Stimulated activated naive CD4-positive, alpha-beta T cell (primary cell): ENCODE data around the gene LDHD.

Experiments used
- DNase-seq, 6 experiments: peaks; one replicate each; lab custom pipeline; 2025; lab: John Stamatoyannopoulos, UW

The LDHD gene

DNA sequence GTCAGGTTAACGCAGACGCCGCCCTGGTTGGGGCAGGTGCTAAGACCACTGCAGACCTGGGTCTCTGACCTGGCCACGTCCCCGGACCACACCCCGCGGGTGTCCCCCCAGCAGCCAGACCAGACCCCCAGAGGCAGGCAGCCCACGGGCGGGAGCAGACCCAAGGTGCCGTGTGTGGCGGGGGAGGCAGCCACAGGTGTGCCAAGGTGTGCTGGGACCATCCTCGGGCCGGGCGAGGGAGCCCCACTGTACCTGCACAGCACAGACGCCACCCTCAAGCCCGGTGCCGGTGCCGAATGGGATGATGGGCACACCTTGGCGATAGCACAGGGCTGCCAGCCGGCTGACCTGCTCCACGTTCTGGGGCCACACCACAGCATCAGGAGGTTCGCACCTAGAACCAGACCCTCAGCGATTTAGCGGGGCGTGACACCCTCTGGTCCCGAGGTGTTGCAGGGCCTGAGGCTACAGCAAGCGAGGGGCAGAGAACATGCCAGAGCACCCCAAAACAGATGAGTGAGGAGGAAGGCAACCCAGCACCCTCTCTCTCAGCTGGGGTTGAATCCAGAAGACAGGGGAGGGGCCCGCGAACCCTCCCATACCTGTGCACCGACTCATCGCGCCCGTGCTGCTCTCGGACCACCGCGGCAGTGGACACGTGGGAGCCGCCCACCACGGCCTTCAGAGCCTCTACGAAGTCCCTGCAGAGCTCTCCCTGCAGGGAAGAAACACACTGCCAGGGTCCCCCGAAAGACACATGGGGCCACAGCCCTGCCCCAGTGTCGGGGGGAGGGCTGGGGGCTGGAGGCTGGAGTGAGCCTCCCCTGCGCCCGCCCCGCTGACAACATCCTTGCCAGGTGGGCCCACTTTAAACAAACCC lies 1.4 kb downstream of the LDHD start:
- DNase-seq = no peak

DNA sequence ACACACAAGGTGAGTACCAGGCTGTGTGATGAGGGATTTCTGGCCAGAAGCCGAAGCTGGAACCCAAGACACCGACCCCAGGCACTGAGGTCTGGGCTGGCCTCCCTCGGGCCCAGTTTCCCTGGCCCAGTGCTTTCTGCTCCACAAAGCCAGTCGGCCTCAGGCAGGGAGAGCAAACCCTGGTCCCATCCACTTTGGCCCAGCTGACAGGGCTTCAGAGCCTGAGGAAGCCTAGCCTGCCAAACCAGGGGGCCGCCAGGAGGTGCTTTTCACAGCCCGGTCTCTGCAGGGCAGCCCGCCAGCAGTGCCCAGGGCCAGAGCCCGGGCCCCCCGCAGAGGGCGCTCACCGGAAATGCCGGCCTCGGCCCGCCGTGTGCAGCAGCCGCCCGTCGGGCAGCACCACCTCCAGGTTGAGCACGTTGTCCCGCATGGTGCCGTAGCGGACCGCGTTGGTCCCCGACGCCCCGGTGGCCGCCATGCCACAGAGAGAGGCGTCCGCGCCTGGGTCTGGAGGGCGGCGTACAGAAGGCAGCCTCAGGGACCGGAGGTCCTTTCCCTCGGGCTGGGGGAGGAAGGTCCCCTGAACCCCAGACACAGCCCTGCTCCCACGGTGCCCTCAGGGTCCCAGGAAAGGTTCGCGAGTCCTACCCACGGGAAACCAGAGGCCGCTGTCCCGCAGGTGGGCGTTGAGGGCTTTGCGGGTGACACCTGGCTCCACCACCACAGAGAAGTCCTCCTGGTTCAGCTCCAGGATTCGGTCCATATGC lies 2.2 kb downstream of the LDHD start:
- no peak for DNase-seq

DNA sequence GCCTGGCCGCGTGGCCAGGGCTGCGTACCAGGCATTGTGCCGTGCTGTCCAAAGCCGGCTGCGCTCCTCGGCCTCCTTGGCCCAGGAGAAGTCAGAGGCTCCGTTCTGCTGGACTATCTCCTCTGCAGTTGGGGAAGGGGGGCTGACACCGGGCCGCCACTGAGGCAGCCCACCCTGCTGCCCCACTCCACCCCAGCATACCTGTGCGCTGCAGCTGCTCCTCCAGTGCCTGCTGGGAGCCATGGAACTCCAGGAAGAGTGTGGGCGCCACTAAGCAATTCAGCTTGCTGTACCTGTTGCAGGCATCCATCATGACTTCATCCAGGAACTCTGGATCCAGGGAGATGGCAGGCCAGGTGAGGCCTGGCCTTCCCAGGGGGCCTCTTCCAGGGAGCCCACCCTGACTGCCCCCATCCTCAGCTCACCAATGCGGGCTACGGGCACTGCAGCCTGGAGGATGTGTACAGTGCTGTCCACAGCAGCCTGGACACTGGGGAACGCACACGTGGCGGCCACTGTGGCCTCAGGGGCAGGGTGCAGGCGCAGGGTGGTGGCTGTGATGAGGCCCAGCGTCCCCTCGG lies 2.9 kb downstream of the LDHD start:
- no peak for DNase-seq

DNA sequence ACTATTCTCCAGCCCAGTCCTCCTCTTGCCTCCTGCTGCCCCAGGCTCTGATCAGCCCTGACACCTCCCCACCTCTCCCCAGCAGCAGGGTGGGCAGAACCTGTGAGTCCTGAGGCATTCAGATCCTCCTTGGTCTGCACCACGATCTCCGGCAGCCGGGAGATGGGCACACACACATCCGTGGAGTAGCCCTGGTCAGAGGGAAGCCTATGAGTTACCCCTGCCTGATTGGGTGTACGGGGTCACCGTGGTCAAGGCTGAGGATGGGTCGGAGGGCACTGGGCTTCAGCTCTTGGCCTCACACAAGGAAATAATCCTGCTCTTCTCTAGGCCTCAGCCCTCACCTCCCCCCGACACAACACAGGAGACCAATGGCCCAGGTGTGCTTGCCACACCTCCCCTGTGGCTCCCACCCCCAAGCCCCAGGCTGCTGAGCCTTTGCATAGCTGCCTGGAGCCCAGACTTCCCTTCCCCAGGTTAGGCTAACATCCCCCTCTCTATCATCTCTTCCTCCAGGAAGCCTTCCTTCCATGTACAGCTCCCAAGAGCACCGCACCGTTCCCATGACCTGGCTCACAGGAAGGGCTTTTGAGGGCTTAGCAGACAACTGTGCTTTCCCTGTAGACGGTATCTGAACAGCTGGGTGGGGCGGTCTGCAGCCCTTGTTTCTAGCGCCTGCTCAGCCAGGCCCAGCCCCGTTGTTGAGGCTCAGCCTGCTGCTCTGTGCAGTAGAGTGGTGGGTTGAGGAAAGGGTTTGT lies 3.7 kb downstream of the LDHD start:
- DNase-seq = no peak

DNA sequence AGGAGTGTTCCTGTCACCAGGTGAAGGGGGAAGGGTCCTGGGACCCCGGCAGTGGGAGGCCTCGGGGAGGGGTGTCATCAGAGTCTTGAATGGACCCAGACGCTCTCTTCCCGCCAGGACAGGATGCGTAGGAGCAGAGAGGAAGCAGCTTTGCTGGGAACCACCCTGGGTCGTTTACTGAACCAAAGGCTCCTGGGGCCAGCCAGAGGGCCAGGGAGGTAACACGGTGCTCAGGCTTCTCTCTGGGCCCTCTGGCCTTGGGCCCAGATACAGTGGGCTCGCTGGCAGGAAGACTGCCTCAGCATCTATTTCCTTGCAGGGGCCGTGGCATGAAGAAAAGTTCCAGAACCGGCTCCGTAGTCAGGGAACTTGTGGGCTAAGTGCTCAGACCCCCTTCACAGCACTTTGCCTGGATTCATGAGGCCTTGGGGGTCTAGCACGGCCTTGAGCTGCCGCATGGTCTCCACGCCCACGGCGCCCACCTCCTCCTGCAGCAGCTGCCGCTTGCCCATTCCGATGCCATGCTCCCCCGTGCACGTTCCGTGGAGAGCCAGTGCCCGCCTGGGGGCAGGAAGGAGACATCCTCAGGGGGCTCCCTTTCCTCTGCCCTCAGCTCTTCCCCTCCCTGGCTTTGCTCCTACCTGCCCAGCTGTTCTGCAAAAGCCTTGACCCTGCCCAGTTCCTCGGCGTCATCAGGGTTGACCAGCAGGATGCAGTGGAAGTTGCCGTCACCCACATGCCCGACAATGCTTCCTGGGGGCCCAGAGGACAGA lies 4.4 kb downstream of the LDHD start:
- no peak for DNase-seq

DNA sequence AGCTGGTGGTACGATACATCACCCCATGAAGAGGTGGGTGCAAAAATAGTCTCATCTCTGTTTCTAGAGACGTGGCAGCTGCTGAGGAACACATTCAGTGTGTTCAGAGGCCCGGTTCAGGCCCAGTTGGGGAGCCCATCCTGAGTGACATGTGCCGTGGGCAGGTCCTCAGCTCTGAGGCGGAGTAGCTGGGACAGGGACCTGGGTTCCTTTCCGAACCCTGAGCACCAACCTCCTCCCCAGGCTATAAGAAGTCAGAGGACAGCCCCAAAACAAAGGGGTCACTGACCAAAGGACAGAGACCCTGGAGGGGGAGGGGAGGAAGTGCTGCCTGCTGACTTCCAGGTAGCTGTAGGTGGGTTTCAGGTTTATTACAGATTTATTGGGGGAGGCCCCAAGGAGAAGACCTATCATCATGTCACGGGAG lies 5.1 kb downstream of the LDHD start:
- DNase-seq = no peak

DNA sequence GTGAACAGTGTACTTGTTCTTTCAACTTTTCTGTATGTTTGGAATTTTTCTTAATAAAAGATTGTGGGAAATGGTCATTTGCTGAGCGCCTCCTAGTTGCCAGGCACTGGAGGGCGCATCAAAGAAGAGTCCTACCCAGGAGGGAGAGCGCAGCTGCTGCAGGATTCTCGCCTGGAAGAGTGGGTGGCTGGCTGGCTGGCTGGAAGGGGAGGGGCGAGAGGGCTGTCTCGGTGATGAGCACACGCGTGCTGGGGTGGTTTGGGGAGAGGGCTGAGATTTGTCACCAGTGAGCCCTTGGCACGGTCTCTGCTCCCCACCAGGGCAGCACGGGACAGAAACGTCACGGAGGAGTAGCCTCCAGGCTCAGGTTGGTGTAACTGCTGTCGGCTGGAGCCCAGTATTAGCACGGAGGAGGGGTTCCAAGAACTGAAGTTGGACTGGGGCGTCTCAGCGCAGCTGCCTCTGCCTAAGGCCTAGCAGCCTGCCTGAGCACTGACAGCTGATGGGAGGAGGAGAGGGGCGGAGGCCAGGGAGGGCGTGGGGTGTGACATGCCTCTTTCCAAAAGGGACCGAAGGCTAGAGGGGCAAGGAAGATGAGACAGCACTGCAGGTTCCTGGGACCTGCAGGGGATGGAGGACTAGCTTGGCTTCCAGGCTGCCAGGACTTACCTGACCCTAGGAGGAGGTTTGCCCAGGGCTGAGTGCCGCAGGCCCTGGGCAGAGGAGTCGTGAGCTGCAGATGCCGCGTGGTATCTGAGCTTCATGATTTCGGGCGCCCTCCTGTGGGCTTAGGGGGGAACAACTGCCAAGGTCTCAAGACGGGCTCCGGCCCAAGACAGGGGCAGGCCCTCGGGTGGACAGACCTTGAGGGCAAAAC lies 5.7 kb downstream of the LDHD start:
- DNase-seq = peak; percentile 47 to 87 (median 66)

DNA sequence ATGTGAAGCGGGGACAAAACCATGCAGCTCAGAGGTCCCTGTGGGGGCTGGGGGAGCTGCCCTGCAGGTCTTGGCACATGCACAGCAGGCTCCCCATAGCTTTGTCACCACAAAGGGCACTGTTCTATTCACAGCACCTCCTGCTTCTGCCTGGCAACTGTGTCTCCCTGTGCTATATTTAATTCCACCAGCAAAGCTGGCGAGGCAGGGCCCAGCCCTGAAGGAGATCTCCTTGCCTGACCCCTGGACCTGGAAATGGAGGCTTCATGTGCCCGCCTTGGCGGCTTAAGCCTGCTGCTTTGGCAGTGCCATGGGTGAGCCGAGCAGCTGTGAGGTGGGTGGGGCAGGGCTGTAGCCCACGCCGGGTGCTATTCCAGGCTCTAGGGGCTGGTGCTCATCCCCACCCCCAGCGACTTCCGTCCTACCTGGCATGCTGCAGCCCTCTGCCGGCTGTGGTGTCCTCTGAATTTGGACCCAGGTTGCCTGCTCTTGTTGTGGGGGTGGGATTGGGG lies 6.8 kb downstream of the LDHD start:
- DNase-seq = no peak

DNA sequence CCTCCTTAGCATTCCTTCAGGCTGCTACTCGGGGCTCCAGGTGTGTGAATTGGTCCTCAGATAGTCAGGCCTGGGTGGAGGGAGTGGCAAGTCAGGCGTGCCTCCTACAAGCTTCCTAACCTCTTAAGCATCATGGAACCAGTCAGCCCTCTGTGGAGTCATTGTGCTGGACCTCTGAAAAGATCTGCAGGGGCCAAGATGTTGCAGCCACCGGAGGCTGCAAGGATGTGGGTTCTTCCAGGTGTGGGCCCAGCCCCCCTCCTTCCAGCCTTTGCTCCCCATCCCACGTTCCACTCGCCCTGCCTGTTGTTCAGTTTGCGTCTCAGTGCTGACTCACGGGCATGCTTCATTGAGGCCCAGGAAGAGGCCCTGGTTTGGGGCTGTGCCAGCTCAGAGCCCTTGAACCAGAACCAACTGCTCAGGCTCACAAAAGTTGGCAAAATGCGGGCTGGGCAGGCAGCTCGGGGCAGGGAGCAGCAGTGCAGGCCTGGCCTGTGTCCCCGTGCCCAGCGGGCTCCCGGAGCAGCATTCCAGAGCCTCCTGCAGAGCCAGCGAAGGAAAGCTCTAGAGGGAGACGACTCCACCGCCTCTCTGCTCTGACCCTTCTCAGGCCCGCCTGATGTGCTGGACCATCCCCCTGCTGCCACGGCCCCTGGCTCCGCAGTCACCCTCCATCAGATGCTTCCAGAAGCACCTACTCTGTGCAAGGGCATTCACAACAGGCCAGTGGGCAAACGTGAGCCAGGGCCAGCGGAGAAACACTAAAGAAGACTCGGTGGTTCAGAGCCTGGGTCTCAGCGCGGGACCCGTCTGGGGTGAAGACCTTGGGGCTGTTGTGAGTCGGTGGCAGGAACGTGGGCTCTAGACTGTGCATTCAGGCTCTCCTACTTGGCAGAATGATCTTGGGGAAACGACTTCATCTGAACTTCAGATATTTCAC lies 7.5 kb downstream of the LDHD start:
- DNase-seq = peak; percentile 14 to 48 (median 24)

DNA sequence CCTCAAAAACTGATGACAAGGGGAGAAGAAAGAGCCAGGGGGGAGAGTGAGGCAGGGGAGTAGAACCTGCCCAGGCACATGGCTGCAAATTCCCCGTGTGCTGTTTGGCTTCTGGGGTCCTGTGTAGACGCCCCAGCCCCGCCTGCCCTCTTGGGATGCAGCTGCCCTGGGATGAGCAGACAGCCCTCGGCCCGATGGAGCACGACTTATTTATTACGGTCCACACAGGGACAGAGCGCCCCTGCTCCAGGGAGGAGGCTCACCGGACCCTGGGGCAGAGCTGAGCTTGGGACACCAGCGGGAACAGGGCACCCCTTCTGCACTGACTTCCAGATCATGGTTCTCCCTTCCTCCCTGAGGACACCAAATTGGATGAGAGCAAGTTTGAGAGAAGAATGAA lies 9.1 kb downstream of the LDHD start:
- no peak for DNase-seq

DNA sequence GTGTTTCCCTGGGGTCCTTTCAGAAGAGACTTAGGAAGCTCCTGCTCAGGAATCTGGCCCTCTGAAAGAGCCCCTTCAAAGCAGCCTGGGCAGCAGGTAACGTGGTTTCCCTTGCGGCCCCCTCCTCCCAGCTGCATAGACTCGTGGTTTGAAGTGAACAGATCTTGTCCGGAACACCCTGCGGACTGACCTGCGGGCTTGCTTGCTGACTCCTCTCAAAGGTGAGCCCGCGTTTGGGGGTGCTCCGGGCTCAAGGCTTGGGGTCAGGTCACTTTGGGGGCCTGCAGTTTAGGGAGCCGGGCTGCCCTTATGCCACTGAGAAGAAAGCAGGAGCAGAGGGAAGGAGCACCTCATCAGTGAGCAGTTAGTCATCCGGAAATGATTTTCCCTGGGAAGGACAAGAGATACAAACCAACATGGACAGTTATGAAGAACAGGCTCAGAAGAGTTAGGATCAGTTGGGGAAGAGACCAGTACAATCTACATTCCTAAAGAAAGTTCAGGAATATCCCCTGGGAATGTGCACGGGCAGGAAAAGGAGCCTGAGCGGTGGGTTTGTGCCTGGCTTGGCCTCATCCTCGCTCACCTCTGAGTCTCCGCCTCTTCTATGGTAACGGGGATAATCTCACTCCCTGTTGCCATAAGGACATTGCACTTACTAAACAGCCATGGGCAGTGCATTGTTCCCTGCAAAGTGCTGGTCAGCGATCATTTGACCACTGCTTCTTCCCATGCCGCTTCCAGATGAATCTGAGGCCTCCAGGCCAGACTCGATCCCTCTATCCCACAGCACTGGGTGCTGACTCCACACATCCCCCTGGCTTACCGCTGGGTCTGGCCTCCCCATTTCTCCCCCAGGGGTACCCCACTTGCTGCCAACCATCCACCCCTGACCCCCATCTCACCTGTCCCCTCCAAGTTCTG lies 10.0 kb downstream of the LDHD start:
- no peak for DNase-seq

DNA sequence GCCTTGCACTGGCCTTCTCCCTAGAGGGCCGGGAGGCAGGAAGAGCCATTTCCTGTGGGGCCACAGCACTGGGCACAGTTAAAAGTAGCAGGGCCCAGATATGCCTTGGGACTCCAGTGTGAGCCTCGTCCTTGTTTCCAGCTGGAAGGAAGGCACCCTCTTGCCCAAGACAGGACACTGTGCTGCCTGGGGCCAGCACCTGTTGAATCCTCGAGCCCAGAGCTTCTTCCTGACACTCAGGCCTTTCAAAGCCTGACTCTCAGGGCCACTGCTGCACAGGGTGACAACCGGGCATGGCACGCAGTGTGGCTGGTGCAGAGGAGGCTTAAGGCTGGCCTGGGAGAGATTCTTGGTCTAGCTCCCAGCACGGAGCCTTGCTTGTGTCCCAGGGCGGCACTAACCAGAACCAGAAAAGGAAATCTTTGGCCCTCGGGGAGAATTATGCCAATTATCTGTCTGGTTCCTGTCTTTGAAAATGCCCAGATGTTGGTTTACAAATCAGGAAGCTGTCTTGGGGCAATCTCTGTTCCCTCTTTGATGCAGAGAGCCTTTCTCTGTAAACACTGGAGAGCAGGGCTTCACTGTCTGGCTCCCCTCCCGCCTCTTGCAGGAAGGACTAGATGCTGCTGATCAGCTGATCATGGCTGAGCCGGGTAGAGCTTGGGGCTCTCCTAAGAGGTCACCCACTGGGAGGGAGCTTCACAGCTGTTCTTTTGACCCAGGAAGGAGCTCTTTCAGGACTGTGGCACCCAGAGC lies 11.1 kb downstream of the LDHD start:
- no peak for DNase-seq

DNA sequence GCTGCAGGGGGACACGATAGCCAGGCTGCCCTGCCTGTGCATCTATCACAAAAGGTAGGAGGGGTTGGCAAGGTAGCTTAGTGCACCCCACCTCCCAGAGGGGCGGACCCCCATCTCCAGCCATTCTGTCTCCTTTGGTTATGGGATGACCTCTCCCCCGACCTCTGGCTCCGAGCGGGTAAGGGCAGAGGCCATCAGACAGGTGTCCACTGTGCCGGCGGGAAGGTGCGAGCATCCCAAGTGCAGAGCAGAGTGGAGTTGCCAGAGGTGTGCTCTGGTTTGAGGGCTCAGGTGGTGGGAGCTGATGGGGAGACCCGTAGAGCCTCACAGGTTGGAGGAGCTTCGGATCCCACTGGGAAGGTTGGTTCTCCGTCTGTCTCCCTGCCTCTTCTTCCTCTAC lies 11.7 kb downstream of the LDHD start:
- no peak for DNase-seq

DNA sequence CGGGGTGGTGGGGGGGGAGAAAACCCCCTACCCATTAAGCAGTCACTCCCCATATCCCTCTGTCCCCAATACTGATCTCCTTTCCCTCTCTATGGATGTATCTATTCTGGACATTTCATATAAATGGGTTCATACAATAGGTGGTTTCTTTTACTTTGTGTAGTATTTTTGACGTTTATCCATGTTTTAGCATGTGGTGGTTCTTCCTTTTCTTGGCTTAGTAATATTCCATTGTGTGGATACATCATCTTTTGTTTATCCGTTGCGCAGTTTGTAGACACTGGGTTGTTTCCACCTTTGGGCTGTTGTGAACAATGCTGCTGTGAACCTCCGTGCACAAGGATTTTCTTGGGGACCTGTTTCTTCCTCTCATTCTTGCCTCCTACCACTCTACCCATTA lies 12.6 kb downstream of the LDHD start:
- DNase-seq = no peak

DNA sequence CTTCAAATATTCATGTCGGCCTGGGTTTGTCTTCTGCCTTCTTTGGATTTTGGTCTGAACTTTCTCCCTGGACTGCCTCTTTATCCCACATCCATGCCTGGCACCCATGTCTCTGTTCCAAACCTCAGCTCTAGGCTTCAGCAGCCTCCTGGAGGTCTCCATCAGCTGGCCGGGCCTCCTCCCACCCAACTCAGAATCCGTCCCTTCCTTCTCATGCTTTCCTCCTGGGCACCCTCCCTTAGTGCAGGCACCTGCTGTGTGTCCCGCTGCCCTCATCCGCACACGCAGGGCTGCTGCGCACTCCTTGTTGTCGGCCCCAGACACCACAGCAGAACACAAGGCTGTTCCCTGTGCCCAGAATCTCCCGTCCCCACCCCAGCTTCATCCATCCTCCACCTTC lies 14.0 kb downstream of the LDHD start:
- no peak for DNase-seq

DNA sequence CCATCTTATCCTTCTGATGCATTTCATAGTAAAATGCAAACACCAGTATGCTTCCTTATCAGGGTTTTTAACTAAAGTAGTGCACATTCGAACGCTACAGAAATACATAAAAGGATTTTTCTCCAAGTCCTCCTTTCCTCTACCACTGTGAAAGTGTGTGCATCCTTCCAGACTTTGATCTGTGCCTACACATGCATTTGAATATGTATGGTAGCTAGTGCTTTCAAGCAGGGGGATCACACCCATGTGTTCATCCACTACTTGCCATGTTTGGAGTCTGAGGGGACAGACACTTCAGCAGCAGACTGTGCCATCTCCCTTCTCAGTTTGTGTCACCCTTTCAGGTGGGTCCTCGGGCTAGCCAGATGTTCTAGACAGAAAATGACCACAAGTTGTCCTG lies 14.9 kb downstream of the LDHD start:
- no peak for DNase-seq

DNA sequence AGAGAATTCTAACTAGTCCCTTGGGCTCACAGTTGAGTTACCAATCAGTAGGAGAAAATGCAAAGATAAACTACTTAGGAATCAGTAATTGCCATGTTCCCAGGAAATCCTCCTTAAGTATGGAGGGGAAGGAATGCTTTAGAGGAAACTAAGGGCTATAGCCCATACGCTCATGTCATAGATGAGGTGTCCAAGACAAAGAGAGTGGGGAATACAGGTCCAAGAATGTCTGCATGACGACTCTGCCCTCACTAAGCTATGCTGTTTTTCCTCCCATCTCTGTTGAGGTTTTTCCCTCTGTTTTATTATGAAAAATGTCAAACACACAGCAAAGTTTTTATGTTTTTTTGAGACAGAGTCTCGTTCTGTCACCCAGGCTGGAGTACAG lies 16.0 kb downstream of the LDHD start:
- DNase-seq = no peak
